GM21515 (cell line): ENCODE results near the gene EXOC8.

Experiments
- ATAC-seq: cut with Tn5 transposase; IDR thresholded peaks from one replicate; pipeline ENCODE4 v1.9.1; 2021; ENCODE audit not compliant: unreplicated experiment

EXOC8 gene

DNA sequence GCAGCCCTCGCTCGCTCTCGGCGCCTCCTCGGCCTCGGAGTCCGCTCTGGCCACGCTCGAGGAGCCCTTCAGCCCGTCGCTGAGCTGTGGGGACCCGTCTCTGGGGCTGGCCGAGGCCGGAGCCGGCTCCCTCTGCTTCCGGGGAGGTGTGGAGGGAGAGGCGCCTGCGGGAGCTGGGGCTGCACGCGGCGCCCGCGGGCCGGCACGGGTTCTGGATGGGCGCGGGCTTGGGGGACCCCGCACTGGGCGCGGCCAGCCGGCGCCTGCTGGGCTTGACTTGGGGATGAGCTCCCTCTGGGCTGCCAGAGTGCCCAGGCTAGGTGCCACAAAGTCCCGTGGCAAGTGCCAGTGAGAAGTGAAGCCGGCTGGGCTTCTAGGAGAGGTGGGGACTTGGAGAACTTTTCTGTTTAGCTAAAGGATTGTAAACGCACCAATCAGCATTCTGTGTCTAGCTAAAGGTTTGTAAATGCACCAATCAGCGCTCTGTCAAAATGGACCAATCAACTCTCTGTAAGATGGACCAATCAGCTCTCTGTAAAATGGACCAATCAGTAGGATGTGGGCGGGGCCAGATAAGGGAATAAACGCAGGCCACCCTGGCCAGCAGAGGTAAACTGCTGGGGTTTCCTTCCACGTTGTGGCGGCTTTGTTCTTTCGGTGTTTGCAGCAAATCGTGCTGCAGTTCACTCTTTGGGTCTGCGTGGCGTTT lies 20.2 kb downstream of the EXOC8 start:
- no peak for ATAC-seq

GRCh38 chr1:231315887-231316286 lies 21.8 kb downstream of the EXOC8 start:
- ATAC-seq, result no peak

DNA sequence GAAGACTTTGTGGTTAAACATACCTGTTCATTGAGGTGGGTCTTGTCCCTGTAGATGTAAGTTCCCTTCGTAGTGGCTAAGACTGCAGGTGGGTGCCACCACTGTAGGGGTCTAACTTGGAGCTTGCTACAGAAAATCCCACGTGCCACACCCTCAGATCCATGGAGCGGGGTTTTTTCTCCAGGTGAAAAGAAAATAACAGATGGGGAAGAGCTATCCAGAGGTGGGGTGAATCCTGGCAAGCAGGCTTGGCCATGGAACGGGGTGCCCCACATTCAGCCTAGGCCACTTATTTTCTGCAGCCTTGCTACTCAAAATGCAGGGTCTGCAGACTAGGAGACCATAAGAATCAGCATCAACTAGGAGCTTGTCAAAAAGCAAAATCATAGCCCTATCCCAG lies 24.0 kb downstream of the EXOC8 start:
- ATAC-seq, result no peak

DNA sequence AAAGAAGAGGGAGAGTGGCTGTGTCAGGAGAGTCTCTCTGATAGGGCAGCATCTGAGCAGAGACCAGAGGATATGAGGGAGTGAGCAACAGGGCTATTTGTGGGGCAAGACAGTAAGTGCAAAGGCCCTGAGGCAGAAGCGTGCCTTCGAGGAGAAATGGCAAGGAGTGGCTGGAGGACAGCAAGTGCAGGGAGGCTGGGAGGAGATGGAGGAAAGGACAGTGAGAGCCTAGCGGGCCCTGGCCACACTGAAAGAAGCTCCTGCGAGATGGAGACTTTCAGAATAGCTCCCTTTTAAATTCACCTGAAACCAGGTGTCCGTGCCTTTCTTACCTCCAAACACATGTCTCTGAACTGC lies 25.2 kb downstream of the EXOC8 start:
- ATAC-seq, result no peak

- ATAC-seq, result no peak
Measured at GRCh38 chr1:231311720-231312431, 25.8 kb downstream of the EXOC8 start.

GRCh38 chr1:231310391-231310934 lies 27.2 kb downstream of the EXOC8 start:
- no peak for ATAC-seq

GRCh38 chr1:231301990-231302389 lies 35.7 kb downstream of the EXOC8 start:
- ATAC-seq, result no peak

DNA sequence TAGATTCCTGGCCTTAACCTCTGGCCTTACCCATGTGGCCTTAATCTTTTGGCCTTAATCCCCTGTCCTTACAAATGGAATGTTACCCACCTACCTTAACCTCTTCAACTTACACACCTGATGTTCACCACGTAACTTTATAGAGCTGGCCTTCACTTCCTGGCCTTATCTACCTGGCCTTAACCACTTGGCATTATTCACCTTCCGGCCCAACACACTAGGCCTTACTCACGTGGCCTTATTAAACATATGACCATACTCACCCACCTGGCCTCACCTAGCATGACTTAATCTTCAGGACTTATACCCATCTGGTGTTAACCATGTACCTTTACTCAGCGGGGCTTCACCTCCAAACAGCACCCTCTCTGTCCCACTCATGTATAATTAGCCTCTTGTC lies 41.7 kb downstream of the EXOC8 start:
- ATAC-seq, result no peak

DNA sequence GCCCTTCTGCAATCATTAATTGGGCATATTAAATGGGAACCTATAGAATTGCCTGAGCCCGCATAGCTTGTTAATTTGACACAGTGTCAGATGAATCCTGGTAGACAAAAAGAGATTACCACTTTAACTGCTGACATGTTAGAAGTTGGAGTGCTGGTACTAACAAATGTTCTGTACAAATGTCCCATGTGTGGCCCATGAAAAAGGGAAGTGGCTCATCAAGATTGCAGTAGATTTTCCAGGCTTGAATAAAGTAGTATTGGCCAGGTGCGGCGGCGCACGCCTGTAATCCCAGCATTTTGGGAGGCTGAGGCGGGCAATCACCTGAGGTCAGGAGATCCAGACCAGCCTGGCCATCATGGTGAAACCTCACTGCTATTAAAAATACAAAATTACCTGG lies 51.0 kb downstream of the EXOC8 start:
- ATAC-seq, result no peak

- ATAC-seq, result no peak
Measured at GRCh38 chr1:231284441-231284840, 53.2 kb downstream of the EXOC8 start.
